Kidney glomerular epithelial cell (primary cell): ENCODE data around the gene THG1L.
"Not testable (repeated sequence)": the region's sequence is repeated elsewhere in the genome, so short reads cannot be mapped to it uniquely, and the experiment has no call there.

Source experiments
- DNase-seq: peaks from one replicate; lab custom pipeline; 2025; lab: John Stamatoyannopoulos, UW

Gene THG1L

DNA sequence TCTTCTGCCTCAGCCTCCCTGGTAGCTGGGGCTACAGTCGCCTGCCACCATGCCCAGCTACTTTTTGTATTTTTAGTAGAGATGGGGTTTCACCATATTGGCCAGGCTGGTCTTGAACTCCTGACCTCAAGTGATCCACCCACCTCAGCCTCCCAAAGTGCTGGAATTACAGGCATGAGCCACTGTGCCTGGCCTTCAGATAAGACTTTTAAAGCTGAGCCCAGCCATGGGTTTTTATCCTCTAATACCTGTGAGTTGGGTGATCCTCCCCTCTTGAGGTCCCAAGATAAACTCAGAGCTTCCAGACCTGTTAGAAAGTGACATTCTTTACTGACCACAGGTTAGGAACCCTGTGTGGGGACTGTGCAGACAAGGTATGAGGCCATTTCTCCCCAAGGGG is 3.4 kb upstream of the THG1L start:
- DNase-seq: not testable (repeated sequence)

DNA sequence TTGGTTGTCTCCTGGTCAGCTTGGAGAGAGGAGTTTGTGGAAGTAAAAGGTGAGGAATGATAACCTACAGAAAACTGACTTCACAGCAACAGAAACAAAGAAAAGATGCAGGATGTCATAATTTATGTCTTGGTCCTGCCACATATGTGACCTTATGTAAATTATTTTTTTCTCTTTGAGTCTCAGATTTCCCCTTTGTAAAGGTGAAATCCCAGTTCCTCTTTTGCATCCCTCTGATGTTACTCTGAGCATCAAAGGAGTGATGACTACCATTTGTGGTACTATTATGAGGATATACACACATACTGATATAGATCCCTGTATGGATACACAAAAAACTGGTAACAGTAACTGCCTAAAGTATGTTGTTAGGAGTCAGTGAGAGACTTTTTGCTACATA is 1.4 kb upstream of the THG1L start:
- no peak for DNase-seq

DNA sequence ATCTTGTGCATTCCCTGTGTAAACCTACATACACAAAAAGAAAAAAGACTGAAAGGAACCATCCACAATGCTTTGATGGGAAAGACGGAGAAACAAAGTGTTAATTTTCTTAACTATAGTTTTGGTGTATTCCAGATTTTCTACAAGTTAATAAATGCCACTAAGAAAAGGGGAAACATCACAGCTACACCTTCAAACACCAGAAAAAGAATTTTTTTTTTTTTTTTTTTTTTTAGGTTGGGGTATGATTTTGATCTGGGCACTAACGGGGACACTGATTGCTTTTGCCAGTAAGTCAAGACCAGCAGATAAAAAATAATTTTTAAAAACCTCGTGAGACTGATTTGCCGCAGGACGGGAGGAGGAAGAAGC is 334 bp upstream of the THG1L start:
- DNase-seq: no peak

DNA sequence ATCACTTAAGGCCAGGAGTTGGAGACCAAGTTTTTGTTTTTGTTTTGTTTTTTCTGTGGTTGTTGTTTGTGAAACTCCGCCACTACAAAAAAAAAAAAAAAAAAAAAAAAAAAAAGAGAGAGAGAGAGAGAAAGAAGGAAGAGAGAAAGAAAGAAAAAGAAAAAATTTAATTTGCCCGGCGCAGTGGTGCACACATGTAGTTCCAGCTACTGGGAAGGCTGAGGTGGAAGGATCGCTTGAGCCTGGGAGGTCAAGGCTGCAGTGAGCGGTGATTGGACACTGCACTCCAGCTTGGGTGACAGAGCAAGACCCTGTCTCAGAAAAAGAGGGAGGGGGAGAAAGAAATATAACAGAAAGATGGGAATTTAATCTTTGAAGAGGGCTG is 902 bp downstream of the THG1L start:
- DNase-seq: no peak

DNA sequence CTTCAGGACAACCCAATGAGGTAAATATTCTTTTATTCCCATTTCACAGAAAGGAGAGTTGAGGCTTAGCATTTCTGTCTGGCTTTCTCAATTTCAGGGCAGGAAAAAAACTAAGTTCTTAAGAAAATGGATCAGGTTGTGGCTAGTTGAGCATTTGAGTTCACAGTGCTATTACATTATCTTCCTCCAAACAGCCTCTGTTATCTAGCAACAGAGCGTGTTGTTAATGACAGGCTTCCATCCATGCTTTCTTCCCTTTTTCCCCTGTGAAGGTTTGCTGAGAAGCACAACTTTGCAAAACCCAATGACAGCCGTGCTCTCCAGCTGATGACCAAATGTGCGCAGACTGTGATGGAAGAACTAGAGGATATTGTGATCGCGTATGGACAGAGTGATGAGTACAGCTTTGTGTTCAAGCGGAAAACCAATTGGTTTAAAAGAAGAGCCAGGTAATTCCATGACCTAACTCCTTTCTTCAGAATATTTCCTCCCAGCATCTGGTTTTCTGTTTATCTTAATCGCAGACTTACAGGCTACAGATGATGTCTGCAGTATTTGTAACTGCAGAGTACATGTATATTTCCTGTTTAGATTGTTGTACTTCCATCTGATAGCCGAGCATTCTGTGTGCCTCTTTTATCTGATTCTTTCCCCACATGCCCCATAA is 1.5 kb downstream of the THG1L start:
- no peak for DNase-seq

DNA sequence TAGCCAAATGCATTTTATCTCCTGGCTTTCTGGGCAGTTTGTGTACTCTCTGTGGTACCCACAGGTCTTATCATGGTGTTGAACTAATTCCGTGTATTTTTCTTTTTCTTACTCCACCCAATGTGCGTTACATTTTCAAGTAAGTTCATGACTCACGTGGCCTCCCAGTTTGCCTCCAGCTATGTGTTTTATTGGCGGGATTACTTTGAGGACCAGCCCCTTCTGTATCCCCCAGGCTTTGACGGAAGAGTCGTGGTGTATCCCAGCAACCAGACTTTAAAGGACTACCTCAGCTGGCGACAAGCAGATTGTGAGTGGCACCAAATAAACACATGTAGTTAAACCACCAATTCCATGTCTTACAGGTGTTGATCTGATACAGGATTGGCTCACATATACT is 3.2 kb downstream of the THG1L start:
- DNase-seq: no peak

DNA sequence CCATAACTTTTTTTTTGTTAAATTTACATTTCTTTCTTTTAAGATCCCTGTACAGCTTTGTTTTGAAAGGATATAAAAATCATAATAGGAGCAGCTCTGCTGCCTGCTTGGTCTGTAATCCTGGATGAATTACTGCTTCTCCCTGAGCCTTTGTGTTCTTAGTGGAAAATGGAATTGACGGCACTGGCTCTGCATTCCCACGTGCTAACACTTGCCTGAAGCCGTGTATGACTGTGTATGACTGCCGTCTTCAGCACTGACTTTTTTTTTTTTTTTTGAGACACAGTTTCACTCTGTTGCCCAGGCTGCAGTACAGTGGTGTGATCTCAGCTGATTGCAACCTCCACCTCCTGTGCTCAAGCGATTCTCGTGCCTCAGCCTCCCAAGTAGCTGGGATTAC is 4.8 kb downstream of the THG1L start:
- DNase-seq: no peak

DNA sequence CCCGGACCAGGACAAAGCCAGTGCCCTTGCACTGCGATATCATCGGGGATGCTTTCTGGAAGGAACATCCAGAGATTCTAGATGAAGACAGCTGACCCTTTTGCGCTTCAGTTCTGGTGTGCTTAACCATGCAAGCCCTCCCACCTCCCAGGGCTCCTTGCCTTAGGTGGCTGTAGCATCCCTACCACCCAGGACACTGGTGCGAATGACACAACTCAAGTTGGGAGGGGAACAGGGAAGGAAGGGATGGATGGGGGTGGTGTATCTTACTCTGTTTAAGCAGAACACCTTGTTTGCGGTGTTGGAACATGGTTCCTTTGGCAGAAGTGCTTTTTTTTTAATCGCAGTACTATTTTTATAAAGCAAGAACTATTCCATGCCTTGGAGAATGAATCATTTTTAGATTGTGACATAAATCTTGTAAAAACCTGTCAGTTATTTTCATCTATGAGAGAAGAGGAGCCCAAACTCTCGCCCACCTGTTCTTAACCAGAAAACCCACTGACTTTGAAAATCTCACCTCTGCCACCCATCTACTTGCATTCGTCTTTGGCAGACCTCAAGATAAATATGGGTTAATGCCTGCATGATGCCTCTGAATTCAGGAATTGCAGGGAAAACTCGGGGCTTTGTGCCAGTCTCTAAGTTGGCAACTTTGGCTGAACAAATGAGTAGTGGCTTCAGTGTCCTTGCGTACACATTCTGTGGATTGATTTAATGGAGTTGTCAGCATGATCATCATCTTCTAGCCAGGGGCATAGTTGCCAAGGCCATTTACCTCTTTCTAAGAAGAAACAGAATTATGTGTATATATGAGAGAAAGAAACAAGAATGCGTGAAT is 8.4 kb downstream of the THG1L start:
- no peak for DNase-seq

DNA sequence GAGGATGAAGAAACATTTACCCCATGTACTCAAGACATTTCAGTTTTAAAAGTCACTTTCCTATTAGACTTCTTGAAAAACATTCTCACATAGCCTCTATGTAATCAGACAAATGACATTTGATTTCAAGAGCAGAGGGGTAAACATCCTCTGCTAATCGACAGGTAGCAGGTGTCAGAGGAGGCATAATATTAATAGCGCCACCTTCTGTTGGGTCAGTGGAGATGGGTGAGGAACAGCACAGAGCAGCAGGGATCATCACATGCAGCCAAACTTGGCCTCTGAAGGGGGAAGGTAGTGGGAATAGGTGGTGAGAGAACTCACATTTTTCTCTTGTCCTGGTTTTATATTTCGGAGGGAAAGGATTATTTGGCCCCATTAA is 9.0 kb downstream of the THG1L start:
- no peak for DNase-seq

DNA sequence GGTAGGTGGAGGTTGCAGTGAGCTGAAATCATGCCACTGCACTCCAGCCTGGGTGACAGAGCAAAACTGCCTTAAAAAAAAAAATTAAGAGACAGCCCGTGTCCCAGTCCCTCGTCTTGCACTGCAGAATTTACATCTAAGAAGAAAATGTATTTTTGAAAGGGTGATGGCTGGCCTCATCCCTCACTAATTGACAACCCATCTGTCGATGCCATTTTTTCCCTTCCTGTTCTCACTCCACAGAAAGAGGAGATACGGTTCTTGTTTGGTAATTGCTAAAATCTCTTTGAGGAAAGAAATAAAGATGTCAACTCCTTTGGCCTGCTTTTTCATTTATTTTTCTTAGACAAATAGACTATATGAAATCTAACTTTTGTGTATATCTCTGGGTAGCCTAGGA is 9.9 kb downstream of the THG1L start:
- no peak for DNase-seq

DNA sequence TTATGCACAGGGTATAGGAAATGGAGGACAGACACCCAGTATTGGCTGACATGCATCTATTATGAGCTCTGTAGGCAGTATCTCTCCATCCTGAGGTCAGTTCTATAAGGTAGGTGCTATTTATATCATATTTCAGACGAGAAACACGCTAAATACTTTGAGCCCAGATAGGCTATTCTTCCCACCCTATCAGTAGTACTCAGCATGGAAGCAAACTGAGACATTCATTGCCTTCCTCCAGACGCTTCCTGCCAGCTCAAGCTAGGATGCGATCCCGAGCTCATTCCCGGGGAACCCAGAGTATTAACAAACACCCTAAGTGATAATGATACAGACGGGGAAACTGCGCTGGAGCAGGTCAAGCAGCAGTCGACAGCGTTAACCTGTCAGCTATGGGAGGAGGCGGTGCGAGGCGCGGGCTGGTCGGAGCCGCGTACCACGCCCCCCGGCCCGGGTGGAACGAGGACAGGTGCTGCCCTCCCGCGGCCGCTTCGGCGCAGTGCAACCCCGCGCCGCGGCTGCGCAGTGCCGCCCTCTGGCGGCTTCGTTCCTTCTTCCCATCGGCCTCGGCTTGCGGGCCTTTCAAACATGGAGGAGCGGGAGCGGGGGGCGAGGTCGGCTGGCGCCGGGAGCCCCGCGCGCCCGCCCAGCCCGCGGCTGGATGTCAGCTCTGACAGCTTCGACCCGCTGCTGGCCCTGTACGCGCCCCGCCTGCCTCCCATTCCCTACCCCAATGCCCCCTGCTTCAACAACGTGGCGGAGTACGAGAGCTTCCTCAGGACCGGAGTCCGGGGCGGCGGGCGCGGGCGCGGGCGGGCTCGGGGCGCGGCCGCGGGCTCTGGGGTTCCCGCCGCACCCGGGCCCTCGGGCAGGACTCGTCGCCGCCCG is 12.2 kb downstream of the THG1L start, which contains the start of gene LSM11:
Gene LSM11 (plus strand): TSS at position 550 of the 888 bp plus-strand sequence. CDS start 39 bp downstream, at position 589.
- peak; percentile 67 for DNase-seq

DNA sequence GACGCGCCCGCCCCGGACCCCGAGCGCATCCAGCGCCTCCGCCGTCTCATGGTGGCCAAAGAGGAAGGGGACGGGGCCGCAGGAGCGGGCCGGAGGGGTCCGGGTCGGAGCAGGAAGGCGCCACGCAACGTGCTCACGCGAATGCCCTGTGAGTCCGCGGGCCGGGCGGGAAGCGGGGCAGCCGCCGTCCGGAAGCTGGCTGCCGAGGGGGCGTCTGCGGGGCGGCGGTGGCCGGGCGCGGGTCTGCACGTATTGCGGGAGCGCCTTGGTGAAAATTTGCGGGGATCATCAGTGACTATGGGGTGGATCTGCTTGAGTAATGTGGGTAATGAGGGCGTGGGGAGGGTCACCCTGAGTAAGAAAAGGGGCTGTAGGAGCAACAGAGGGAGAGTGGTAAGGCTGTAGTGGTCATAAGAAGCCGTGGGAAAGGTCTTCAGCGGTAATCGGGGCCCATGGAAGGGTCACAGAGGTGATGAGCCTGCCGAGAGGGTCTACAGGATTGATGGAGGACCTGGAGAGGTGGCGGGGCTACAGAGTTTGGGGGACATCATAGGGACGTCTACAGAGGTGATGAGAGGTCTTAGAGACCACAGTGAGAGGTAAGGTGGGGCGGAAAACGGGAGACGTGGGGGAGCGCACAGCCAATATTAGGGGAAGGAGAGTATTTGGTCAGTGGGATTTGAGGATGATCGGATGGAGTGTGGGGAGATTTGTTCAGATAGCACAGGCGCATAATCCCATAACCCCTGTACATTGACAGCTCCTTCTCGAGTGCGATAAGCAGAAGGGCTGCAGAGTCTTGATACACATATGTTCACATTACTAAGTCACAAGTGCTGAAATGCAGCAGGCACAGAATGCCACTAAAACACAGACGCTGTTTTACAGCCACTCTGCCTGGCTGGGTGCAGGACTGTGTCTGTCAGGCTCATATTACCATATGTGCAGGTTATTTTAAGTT is 13.1 kb downstream of the THG1L start:
- no peak for DNase-seq

DNA sequence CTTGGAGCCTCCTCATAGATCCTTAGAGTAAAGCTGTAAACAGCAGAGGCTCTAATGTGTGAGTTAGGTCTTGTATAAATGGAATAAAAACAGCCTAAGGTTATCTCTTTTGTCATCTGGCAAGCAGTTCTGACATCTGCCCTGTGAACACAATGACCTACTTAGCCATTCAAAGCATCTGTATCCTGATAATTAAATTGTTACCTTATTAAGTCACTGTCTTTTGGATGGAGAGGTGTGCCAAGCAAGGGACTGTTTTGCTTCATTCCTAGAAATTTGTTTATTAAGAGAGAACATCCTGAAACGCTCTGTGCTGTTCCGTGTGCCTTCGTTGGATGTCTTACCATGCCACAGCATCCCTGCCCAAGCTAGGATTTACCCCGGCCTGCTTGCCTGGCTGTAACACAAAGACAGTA is 13.8 kb downstream of the THG1L start:
- no peak for DNase-seq

DNA sequence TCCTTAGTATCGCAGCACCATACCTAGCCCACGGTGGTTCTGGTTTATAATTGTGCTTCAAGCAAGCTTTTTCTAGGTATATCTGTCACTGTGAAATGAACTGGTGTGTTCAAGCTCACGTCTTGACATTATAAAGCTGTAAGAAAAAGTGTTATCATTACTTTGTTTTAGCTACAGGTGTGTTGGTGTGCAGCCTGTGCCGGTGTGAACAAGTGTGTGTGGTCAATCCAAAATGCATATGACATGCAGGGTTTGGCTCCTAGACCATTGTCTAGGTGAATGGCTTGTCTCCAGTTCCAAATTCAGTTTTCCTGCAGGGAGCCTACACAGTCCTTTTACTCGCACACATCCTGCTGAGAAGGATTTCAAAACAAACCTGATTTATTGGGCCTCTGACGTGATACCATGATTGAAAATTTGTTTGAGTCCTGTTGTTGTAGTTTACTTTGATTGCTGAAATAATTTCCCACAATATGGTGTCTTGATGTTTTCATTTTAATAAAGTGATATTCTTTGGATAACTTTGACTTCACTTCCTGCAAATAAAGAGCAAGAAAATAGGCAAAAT is 16.0 kb downstream of the THG1L start:
- no peak for DNase-seq

DNA sequence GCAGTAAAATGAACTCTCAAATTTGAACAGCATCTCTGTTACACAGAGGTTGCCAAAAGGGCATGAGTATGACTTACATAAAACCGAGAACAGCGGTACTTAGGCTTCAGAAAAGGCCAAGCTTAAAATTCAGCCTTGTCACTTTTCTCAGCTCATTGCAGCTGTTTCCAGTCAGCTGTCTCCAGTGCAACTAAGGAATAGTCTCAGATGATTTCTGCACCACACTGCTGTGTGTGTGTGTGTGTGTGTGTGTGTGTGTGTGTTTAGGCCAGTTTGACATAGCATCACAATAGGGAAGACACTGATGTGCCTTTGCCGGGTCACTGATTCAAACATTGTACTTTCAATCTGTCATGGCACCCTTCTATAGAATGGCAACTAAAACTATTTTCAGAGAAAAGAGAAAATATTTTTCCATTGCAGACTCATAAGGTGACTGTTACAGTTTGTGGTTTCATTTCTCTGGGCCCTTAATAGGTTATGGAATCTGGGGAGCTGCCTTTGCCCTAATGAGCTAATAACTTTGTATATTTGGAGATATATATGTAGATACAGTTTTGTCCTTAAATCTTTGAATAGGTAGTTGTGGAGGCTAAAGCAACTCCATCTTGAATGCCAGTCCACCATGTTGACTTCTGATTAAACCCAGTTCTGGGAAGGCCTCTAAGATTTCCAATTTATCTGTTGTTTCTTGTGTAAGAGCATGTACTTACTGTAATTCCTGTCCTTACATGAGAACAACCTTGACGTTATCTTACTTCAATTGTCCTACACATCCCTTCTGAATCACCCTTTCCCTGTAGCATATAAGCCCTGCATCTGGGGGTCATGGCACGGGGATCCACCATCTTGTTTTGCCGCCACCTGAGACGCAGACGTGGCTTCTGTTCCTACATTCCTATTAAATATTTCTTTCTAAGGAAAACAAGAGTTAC is 16.8 kb downstream of the THG1L start:
- DNase-seq: no peak

DNA sequence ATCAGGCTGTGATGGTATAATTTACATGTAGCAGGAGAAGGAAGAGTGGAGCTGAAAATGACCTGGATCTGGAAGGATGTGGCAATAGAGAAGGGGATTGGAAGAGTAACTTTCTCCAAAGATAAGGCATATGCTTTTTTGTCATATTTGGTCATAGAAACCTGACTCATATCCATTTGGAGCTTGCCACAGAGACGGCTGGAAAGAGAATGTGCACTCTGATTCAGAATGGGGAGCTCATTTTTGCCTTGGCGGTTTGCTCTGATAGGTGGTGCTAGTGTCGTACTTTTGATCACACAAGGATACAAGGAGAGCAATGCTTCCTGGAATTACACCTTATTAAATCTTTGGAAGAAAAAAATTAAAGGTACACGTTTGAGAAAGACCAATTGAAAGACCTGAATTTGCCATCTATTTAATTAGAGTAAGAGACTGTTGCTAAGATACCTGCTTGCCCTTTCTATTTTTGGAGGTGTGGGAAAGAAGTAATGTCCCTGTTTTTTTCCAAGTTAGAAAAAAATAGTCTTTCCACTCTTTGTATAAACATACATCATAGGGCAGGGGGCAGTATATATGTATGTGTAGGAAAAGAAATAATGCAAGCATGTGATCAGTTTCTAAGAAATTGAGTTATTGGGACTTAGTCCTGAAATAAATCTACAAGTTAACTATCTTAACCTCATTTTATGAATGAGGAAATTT is 17.7 kb downstream of the THG1L start:
- no peak for DNase-seq

DNA sequence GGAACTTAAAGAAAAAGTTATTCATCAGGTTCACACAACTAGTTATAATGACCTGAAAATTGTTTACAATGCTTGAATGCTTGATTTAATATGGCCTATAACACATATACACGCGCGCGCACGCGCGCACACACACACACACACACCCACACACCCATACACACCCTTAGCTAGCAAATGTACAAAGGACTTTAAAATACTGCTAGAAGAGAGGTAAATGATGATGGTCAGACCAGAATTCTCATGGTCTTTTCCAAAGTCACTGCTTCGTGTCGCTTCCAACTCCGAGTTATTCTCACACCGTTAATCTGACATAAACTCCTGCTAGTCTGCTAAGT is 18.2 kb downstream of the THG1L start:
- no peak for DNase-seq

DNA sequence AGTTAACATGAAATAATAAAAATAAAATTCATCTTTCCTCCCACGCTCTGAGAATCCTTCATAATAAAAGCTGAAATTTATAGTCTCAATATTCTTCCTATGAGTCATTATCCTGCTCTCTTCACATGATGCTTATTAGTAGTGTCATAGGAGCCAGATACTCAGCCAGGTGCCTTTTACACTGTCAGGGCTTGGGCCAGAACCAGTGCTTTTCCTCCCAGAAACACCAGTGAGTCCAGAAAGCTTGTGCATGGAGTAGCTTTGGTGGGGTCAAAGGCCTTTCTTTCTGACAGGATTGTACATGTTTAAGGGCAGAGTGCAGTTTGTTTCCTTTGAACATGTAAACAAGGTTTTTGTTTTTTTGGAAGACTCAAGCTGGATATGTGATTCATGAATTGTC is 19.1 kb downstream of the THG1L start:
- DNase-seq: no peak

DNA sequence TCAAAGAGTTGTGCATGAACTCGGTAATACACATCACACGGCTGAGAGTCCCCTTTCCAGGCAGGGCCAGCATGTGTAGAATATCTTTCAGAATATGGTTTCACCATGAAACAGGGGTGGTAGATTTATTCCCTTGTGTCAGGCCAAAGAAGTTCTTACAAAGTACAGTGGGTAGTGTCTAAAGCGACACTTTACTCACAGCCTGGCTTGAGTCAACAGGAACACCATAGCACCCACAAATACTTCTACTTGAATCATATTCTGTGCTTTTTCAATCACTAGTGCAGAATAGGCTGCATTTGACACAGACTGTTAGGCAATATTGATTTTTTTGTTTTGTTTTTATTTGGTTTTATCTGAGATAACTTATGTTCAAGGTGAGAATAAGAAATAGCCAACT is 24.9 kb downstream of the THG1L start:
- DNase-seq: no peak

DNA sequence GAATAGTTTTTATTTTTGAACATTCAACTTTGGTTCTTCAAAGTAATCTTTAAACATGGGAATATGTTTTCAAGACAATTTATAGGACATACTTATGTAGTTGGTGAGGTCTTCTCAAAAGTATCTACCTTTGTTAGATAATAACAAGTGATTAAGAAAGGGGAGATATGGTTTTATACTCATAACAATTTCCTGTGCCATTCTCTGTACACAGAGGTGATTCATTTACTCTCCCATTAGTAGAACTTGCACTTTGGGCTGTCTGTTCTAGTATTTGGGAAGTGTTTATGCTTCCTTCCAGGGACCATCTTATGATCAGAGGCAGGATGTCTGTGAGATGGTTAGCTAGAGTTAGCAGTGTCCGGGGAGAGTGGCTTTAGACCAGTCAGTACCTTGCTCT is 27.5 kb downstream of the THG1L start:
- no peak for DNase-seq
